Measurements from ENCODE around the gene MTMR10. TPM values are rescaled to one million over a fixed set of nuclear protein-coding genes. Genes with fewer than 3 reads are reported as not detected.

MTMR10 gene
- total RNA-seq, 2 donors from 2014 or later, result 23.3 to 25.0 TPM

- no peak for DNase-seq (ENCODE audit: low spot score)
- Histone ChIP-seq H3K9me3 (no peaks in the 10 kb centered on the region), H3K4me1 (peaks cover 0 to 24% of the 10 kb centered on the region in 2 donors), H3K36me3 (peaks cover 5% of the 10 kb centered on the region), H3K4me3 (peak overlapping the region; percentile 96 to 98), H3K27ac (peak overlapping the region; percentile 91 to 95), H3K27me3 (no peaks in the 10 kb centered on the region)
- TF ChIP-seq, protein P1, sequence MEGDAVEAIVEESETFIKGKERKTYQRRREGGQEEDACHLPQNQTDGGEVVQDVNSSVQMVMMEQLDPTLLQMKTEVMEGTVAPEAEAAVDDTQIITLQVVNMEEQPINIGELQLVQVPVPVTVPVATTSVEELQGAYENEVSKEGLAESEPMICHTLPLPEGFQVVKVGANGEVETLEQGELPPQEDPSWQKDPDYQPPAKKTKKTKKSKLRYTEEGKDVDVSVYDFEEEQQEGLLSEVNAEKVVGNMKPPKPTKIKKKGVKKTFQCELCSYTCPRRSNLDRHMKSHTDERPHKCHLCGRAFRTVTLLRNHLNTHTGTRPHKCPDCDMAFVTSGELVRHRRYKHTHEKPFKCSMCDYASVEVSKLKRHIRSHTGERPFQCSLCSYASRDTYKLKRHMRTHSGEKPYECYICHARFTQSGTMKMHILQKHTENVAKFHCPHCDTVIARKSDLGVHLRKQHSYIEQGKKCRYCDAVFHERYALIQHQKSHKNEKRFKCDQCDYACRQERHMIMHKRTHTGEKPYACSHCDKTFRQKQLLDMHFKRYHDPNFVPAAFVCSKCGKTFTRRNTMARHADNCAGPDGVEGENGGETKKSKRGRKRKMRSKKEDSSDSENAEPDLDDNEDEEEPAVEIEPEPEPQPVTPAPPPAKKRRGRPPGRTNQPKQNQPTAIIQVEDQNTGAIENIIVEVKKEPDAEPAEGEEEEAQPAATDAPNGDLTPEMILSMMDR (IDR thresholded peaks at IDR 0.05), result no peak
These were observed 929 bp upstream of the MTMR10 start for GRCh38 chr15:30992249-30992864.

- Histone ChIP-seq H3K9me3 (no peaks in the 10 kb centered on the region), H3K4me1 (peaks cover 0 to 39% of the 10 kb centered on the region in 2 donors), H3K36me3 (peaks cover 11% of the 10 kb centered on the region), H3K27ac (peak overlapping the region; percentile 91 to 95), H3K4me3 (peak overlapping the region; percentile 96 to 98), H3K27me3 (no peaks in the 10 kb centered on the region)
- TF ChIP-seq, protein P1 (IDR thresholded peaks at IDR 0.05), result no peak
- no peak for DNase-seq (ENCODE audit: low spot score)
These were observed 778 bp downstream of the MTMR10 start for GRCh38 chr15:30990446-30991254.

DNA sequence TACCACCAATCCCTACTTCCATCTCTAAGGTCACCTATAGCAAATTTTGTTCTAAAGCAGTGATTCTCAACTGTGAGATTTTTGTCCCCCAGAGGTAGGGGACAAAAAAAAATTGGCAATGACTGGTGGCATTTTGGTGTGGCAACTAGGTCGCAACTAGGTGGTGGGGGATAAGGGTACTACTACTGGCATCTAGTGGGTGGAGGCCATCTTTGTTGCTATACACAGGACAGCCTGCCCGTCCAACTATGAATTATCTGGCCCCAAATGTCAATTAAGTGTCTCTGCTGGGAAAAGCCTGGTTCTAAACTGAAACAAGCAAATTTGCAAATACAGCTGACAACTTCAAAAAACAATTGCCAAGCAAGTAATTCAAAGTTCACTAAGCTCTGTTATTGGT is 1.4 kb downstream of the MTMR10 start:
- DNase-seq (ENCODE audit: low spot score), result no peak
- no peaks in the 10 kb centered on the region for H3K27me3 ChIP-seq
- H3K4me3 ChIP-seq, result peak overlapping the region; percentile 96 to 98
- H3K4me1 ChIP-seq, result peaks cover 0 to 45% of the 10 kb centered on the region in 2 donors
- peak overlapping the region; percentile 91 to 95 for H3K27ac ChIP-seq
- TF ChIP-seq, protein P1 (IDR thresholded peaks at IDR 0.05), result no peak
- H3K36me3 ChIP-seq, result peaks cover 12% of the 10 kb centered on the region
- no peaks in the 10 kb centered on the region for H3K9me3 ChIP-seq

GRCh38 chr15:30985081-30985531 is 6.3 kb downstream of the MTMR10 start:
- Histone ChIP-seq H3K4me1 (peaks cover 0 to 47% of the 10 kb centered on the region in 2 donors), H3K4me3 (no peak overlapping the region)

DNA sequence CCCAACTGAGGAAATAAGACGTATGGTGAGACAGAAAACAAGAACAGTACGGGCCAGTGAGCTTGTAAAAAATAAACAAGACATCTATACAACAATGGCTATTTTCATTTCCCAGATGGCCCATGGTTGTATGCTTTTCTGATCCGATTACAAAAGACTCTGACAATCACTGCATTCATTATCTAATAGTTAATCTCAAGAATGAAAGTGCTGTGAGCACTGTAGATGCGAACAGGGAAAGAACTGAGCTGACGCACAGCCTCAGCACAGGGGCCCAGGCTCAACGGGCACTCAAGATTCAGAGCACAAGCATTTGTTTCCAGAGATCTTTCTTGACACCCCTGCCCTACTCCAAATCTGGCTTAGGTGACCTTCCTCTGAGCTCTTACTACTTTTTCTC is 6.9 kb downstream of the MTMR10 start:
- DNase-seq (ENCODE audit: low spot score), result no peak
- H3K9me3 ChIP-seq, result no peaks in the 10 kb centered on the region
- peaks cover 27% of the 10 kb centered on the region for H3K36me3 ChIP-seq
- H3K27ac ChIP-seq, result peak overlapping the region in 1 of 2 donors; percentile 0
- no peaks in the 10 kb centered on the region for H3K27me3 ChIP-seq
- H3K4me1 ChIP-seq, result peaks cover 0 to 42% of the 10 kb centered on the region in 2 donors
- H3K4me3 ChIP-seq, result no peak overlapping the region
- TF ChIP-seq, protein P1 (IDR thresholded peaks at IDR 0.05), result no peak

More at GRCh38 chr15:30985081-30985531, 6.3 kb downstream of the MTMR10 start:
- H3K27me3 ChIP-seq, result no peaks in the 10 kb centered on the region
- H3K9me3 ChIP-seq, result no peaks in the 10 kb centered on the region
- peaks cover 27% of the 10 kb centered on the region for H3K36me3 ChIP-seq
- TF ChIP-seq, protein P1 (IDR thresholded peaks at IDR 0.05), result no peak
- H3K27ac ChIP-seq, result no peak overlapping the region
- no peak for DNase-seq (ENCODE audit: low spot score)
